Body of pancreas (tissue), 4 donors: ENCODE data around the gene CIB2.

Experiments used
- CTCF ChIP-seq, 7 experiments: fragments of 450-650 bp in 4 of 7; fragments of 200-600 bp in 3 of 7; sonication (generic) in 3 of 7; IDR thresholded peaks; one replicate each; pipeline ENCODE4 v1.5.1; 2016 to 2019; ENCODE audit warnings: antibody characterized with exemption in 7 of 7
- POLR2A ChIP-seq, 3 donors: fragments of 450-650 bp; IDR thresholded peaks; one replicate each; pipeline ENCODE4 v1.6.1; 2016; ENCODE audit warnings: antibody characterized with exemption in 3 of 3, mild to moderate bottlenecking in 2 of 3

- no peak for TF ChIP-seq CTCF (IDR thresholded peaks at IDR 0.05)
- no peak for TF ChIP-seq POLR2A (IDR thresholded peaks at IDR 0.05)
These were observed 61.7 kb downstream of the CIB2 start for GRCh38 chr15:78069462-78070029.
